SJCRH30 (cell line): Measurements from ENCODE around the gene PSRC1. TPM values are rescaled to one million over a fixed set of nuclear protein-coding genes. Genes with fewer than 3 reads are reported as not detected.
"Not testable (repeated sequence)": the region's sequence is repeated elsewhere in the genome, so short reads cannot be mapped to it uniquely, and the experiment has no call there.

Experiments
- DNase-seq, 2 experiments: peaks; one replicate each; pipeline ENCODE4 v3.0.0-alpha.2; 2015 to 2020
- H3K27ac ChIP-seq: fragments of 250-450 bp; sonication (Bioruptor Pico); 2 replicates; pipeline ENCODE4 v1.5.1; 2020; ENCODE audit warnings: mild to moderate bottlenecking, moderate library complexity
- H3K27me3 ChIP-seq: fragments of 250-450 bp; sonication (Bioruptor Pico); 2 replicates; pipeline ENCODE4 v1.5.1; 2020; ENCODE audit warnings: mild to moderate bottlenecking, moderate library complexity
- H3K36me3 ChIP-seq: fragments of 250-450 bp; sonication (Bioruptor Pico); 2 replicates; pipeline ENCODE4 v1.5.1; 2020; ENCODE audit warnings: mild to moderate bottlenecking, moderate library complexity
- H3K4me1 ChIP-seq: fragments of 250-450 bp; sonication (Bioruptor Pico); 2 replicates; pipeline ENCODE4 v1.5.1; 2020; ENCODE audit warnings: mild to moderate bottlenecking, moderate library complexity
- H3K4me3 ChIP-seq: fragments of 250-450 bp; sonication (Bioruptor Pico); 2 replicates; pipeline ENCODE4 v1.5.1; 2020; ENCODE audit warnings: mild to moderate bottlenecking, moderate library complexity
- H3K9me3 ChIP-seq: fragments of 250-450 bp; sonication (Bioruptor Pico); replicated peaks from 2 replicates; pipeline ENCODE4 v1.5.1; 2020; ENCODE audit warnings: mild to moderate bottlenecking, moderate library complexity
- total RNA-seq: library from RNA; depleted of rRNA; stranded (reverse); fragments of >200 nt; shearing (Covaris generic); gene quantifications from 2 replicates; pipeline ENCODE4 v1.2.3, GENCODE V29; 2014; rRNA removed

The PSRC1 gene
- total RNA-seq = 67.5 and 73.2 TPM in 2 replicates

DNA sequence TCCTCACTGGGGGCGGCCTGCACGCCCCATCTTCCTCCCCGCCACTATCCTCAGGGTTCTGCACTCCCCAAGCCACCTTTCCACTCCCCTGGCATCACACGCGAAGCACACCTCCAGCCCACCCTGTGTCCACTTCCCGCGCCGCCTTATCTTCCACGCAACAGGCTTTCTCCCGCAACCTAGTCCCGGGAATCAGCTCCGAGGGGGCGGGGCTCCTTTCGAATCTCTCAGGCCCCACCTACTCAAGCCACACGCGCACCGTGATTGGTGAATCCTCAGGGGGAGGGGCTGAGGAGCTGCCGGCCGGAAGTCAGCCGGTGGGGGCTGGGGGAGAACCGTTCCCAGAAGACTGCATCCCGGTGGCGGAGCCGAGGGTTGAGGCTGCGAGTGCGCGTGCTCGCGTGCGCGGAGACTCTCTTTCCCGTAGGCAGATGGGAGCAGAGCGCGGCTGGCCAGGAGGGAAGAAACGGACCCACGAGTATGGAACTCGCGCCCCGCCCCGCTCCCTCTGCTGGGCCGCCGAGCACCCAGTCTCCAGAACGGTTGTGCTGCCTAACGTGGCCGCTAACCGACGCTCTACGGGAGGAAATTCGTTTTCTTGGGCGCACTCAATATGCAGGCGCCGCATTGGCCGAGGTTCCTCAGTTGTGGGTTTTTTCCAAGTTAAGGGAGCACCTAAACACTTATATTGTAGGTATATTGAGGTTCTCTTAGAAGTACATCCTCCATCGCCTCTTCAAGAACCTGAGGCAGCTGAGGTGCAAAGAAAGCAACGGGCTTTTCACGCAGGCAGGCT lies at the start of gene PSRC1:
PSRC1 (minus strand) TSS at position 194 of the 796 bp plus-strand sequence.
- H3K27me3 ChIP-seq = no peaks in the 10 kb centered on the region
- H3K36me3 ChIP-seq = peaks cover 8% of the 10 kb centered on the region; the same call in 1 of the 2 replicates
- peak within 1 kb of the TSS; percentile 77 for H3K27ac ChIP-seq
- peak within 1 kb of the TSS; percentile 70 for H3K4me3 ChIP-seq
- peak; percentile 97 to 98 for DNase-seq
- no peaks in the 10 kb centered on the region for H3K9me3 ChIP-seq
- H3K4me1 ChIP-seq = peaks cover 8% of the 10 kb centered on the region

DNA sequence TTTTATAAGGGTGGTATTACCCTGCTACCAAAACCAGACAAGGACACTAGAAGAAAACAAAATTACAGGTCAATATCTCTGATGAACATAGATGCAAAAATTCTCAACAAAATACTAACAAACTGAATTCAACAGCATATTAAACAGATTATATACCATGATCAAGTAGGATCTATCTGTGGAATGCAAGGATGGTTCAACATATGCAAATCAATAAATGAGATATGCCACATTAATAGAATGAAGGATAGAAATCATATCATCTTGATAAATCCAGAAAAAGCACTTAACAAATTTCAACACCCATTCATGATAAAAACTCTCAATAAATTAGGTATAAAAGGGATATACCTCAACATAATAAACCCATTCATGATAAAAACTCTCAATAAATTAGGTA lies 48.2 kb upstream of the PSRC1 start:
- H3K4me3 ChIP-seq = no peak overlapping the region
- H3K36me3 ChIP-seq = peaks cover 66% of the 10 kb centered on the region
- no peaks in the 10 kb centered on the region for H3K27me3 ChIP-seq
- H3K9me3 ChIP-seq = peaks cover 11% of the 10 kb centered on the region; the same call in 1 of the 2 replicates
- H3K4me1 ChIP-seq = no peaks in the 10 kb centered on the region
- no peak for DNase-seq
- H3K27ac ChIP-seq = no peak overlapping the region

DNA sequence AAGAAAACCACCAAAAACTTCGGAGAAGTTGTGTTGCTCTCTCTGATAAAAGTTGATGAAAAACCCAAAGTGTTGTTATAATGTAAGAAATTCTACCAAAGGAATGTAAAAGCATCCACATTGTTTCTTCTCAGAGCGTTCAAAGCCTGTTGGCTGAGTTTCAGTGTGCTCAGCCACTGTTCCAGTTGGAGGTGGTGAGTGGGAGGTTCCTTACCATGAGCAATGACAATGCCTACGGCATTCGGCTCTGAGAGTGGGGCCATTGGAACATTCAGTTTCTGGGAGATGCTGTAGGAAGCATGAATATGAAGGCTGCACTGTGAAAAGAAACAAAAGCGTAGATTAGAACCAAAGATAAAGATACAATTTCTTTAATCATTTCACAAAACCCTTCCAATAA lies 44.3 kb upstream of the PSRC1 start:
- DNase-seq = no peak
- Histone ChIP-seq H3K36me3 (peaks cover 50% of the 10 kb centered on the region), H3K4me1 (no peaks in the 10 kb centered on the region), H3K9me3 (0 out of 2 replicates have a peak, but pooled peaks cover 8% of the 10 kb centered on the region), H3K27me3 (no peaks in the 10 kb centered on the region), H3K27ac (no peak overlapping the region), H3K4me3 (no peak overlapping the region)

DNA sequence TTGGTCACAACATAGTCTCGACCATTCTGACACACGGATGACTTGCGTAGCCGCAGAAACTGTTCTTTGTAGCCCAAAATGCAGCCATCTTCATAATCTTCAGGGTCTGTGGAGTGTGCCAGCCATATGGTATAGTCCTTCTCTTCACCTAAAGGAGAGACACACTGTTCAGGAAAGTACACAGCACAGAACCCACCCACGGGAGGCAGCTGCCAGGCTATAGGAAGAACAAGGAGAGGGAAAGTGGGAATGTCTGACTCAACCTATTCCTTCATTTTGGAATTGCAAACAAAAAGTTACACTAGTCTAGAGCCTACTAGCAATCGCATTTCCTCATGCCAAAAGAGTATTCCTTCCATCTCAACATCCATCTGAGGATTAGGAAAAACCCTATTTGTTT lies 40.0 kb upstream of the PSRC1 start:
- Histone ChIP-seq H3K36me3 (peaks cover 32% of the 10 kb centered on the region), H3K27me3 (no peaks in the 10 kb centered on the region), H3K27ac (no peak overlapping the region), H3K4me1 (no peaks in the 10 kb centered on the region), H3K4me3 (no peak overlapping the region), H3K9me3 (no peaks in the 10 kb centered on the region)
- no peak for DNase-seq

DNA sequence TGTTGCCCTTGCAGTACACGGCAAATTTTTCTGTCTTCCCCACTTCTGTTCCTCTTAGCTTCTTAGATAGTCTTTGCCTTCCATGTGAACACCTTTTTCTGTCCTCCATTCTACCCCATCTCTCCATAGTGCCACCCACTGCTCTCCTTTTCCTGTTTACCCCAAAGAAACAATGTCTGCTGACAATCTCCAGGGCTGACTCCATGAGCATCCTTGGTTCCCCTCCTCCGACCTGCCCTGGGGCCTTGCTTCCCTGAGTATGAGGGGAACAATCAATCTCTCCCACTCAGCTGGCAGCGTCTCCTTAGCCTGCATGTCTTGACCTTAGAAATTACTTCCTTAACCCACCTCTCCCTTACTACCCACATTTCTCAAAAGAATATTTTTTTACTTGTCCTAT lies 36.2 kb upstream of the PSRC1 start:
- DNase-seq = no peak
- Histone ChIP-seq H3K4me3 (no peak overlapping the region), H3K4me1 (no peaks in the 10 kb centered on the region), H3K27me3 (no peaks in the 10 kb centered on the region), H3K9me3 (no peaks in the 10 kb centered on the region), H3K27ac (no peak overlapping the region), H3K36me3 (peaks cover 32% of the 10 kb centered on the region)

DNA sequence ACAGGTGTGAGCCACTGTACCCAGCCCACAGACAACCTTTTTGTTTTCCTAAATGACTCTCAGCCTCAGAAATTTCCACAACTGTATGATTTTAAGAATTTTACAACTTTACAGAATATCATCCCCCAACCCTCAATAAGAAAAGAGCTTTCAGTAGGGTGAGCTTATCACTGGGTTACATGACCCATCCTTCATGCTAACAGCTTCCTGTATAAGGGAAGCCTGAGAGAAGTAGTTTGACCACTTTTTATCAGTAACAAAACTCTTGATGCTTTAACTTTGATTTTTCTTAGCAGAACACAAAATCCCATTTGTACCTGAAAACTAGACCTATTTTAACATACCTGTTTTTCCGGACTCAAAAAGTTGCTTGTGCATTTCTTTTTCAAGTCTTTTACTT lies 33.6 kb upstream of the PSRC1 start:
- Histone ChIP-seq H3K9me3 (no peaks in the 10 kb centered on the region), H3K36me3 (peaks cover 21% of the 10 kb centered on the region), H3K27me3 (no peaks in the 10 kb centered on the region), H3K4me3 (no peak overlapping the region), H3K27ac (no peak overlapping the region), H3K4me1 (no peaks in the 10 kb centered on the region)
- DNase-seq = no peak

DNA sequence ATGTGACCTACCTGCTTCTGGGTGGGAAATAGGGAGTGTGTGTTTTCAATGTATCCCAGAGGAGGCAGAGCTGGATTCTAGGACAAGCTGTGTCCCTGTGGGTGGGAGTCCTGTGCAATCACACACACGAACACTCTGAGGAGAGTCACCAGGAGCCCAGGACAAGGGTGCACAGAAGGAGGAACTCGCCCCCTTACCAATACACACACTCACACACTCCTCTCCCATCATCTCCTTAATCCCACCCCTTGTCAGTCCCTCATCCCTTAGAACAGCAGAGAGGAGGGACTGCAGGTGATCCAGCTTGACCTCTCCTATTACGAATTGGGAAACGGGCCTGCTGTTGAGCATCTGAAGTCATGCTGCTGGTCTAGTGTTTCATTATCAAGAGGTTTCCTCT lies 32.3 kb upstream of the PSRC1 start:
- DNase-seq = no peak
- Histone ChIP-seq H3K36me3 (peaks cover 15% of the 10 kb centered on the region), H3K4me1 (no peaks in the 10 kb centered on the region), H3K4me3 (no peak overlapping the region), H3K9me3 (no peaks in the 10 kb centered on the region), H3K27me3 (no peaks in the 10 kb centered on the region), H3K27ac (no peak overlapping the region)

DNA sequence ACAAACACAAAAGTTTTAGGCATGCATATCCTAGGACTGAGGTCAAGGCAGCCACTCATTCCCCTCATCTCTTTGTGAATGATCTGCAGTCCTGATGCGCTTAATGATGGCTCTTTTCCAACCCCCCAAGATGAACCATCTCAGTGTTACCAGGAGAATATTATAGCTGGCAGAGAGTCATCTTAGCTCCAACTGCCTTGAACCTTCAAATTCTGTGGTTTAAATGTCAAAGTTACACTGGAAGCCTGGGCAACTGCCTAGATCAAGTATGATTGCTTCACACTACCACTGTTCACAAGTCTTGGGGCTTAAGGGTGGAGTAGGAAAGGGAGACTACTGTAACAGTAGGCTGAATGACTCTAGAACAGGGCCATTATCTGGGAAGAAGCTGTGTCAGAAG lies 31.9 kb upstream of the PSRC1 start:
- no peak for DNase-seq
- Histone ChIP-seq H3K4me3 (no peak overlapping the region), H3K4me1 (no peaks in the 10 kb centered on the region), H3K9me3 (no peaks in the 10 kb centered on the region), H3K36me3 (peaks cover 15% of the 10 kb centered on the region), H3K27me3 (no peaks in the 10 kb centered on the region), H3K27ac (no peak overlapping the region)

DNA sequence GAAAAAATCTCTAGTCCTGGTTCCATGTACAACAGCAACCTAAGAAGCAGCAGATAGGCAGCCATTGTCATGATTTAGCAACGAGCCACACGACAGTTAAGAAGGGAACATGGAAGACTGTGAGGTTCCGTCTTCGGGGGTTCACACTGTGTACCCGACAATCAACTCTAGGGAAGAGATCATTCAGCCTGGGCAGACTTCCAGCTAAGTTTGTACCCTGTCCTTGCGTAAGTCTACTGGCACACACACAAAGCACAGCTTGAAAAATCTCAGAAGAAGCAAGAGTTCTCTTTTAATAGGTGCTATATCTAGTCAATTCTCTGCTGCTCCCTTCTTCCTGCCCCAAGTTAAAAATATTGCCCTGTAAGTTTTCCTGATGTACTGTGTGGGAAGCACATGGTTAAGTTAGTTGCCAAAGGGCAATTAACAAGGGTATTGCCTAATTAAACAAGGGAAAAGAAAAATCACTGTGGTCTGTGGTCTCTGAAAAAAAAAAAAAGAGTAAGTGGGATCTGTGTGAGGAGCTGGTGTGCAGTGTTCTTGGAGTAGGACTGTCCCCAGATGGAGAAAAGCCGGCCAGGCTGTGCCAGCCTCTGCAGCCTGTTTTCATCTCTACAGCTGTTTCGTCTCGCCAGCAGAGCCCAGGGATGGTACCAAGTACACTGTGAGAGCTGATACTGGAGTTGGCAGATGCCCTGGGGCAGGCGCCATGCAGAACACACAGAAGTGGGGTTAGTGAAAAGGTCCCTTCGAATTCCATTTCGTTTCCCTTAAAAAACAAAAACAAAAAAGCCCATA lies 30.2 kb upstream of the PSRC1 start:
- Histone ChIP-seq H3K4me3 (no peak overlapping the region), H3K27me3 (no peaks in the 10 kb centered on the region), H3K27ac (no peak overlapping the region), H3K4me1 (no peaks in the 10 kb centered on the region), H3K9me3 (no peaks in the 10 kb centered on the region), H3K36me3 (peaks cover 15% of the 10 kb centered on the region)
- no peak for DNase-seq

DNA sequence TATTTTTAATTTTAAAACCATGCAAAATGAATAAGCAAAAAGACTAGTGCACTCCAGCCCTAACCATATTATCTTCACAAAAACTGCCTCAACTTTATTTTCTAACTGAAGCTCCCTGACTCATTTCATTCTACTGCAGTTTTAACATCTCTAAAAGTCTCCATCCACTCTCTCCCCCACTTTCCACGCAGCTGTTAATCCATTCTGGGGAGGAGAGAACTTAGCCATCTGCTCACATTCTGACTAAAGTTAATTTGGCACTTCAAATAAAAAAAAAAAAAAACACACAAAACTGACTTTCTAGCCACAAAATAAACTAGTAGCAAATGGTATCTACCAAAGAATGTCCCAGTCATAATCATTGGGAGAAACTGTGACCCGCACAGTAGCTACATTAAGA lies 29.3 kb upstream of the PSRC1 start:
- peaks cover 13% of the 10 kb centered on the region for H3K36me3 ChIP-seq
- H3K27ac ChIP-seq = no peak overlapping the region
- peaks cover 5% of the 10 kb centered on the region for H3K4me1 ChIP-seq
- no peaks in the 10 kb centered on the region for H3K9me3 ChIP-seq
- no peak overlapping the region for H3K4me3 ChIP-seq
- no peak for DNase-seq
- H3K27me3 ChIP-seq = no peaks in the 10 kb centered on the region

DNA sequence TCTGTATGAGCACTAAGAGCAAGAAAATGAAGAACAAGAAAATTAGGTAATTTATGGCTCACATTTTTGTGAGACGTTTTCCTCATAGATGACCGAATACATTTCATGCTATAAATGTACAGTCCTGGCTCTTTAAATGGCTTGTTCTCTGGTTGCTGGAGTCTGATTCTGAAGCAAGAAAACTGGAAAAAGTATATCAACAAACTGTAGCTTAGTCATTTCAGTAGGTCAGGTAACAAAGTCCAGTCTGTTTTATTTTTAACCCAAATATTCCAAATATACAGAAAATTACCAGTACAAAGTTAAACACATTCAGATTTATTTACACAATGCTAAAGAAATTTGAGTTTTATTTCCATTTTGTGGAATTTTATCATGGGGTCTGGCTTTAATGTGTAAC lies 26.4 kb upstream of the PSRC1 start:
- DNase-seq = no peak
- H3K27me3 ChIP-seq = no peaks in the 10 kb centered on the region
- H3K4me1 ChIP-seq = peaks cover 9% of the 10 kb centered on the region
- peaks cover 2% of the 10 kb centered on the region; the same call in 1 of the 2 replicates for H3K36me3 ChIP-seq
- no peak overlapping the region for H3K4me3 ChIP-seq
- H3K9me3 ChIP-seq = no peaks in the 10 kb centered on the region
- H3K27ac ChIP-seq = no peak overlapping the region

DNA sequence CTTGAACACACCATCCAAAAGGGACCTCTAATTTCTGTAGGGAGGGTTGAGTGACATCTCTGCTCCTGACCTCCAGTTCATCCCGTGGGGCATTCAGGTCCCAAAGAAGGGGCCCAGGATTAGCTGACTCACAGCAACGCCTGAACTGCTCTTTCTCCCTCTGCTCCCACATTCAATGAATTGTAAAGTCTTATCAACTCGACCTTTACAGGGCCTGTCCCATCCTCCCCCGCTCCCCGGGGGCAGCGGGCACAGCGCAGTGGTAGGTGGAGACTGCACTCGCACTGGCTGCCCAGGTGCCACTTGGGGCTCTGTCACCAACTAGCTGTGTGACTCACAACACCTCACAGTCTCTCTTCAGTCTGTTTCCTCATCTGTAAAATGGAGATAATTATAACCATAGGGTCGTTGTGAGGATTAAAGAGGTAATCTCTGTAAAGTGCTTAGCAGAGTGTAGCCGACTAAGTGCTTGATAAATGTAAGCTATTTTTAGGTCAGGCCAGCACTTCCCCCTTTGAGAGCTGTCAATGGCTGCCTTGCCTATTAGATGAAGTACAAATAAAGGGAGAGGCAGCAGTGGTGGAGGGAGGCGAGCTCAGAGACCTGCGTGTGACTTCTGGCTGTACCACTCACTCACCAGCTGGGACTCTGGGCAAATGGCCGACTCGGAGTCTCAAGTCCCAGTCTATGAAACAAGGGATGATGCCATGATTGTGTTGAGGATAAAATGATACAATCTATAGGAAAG lies 24.5 kb upstream of the PSRC1 start:
- Histone ChIP-seq H3K27me3 (no peaks in the 10 kb centered on the region), H3K4me1 (peaks cover 12% of the 10 kb centered on the region), H3K36me3 (no peaks in the 10 kb centered on the region), H3K4me3 (no peak overlapping the region), H3K9me3 (no peaks in the 10 kb centered on the region), H3K27ac (no peak overlapping the region)
- DNase-seq = no peak

DNA sequence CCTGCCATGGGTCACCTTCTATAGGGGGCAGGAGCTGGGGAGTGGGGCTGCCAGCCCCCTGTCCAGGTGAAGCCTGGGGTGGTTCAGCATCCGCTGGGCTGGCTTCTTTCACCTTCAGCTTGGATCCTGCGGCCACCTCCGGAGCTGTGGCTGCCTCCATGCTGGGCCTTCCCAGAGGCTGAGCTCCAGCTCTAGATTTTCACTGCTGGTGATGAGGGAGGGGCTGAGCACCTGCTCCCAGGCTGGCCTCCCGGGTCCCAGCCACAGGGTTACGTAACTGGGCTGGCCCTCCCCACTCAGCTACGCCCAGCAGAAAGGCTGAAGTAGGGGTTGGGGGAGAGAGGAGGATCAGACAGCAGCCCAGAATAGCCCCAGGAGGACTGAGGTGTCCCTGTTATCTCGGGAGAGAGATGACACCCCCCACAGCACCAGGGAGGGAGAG lies 23.9 kb upstream of the PSRC1 start, which contains the start of gene MYBPHL:
MYBPHL (minus strand) TSS at position 180 of the 442 bp plus-strand sequence; CDS start at position 160, 20 bp downstream.
- H3K9me3 ChIP-seq = no peaks in the 10 kb centered on the region
- H3K4me3 ChIP-seq = no peak within 1 kb of the TSS
- H3K36me3 ChIP-seq = no peaks in the 10 kb centered on the region
- H3K27me3 ChIP-seq = no peaks in the 10 kb centered on the region
- DNase-seq = peak in 1 of 2 experiments; percentile 42
- no peak within 1 kb of the TSS for H3K27ac ChIP-seq
- H3K4me1 ChIP-seq = peaks cover 12% of the 10 kb centered on the region

DNA sequence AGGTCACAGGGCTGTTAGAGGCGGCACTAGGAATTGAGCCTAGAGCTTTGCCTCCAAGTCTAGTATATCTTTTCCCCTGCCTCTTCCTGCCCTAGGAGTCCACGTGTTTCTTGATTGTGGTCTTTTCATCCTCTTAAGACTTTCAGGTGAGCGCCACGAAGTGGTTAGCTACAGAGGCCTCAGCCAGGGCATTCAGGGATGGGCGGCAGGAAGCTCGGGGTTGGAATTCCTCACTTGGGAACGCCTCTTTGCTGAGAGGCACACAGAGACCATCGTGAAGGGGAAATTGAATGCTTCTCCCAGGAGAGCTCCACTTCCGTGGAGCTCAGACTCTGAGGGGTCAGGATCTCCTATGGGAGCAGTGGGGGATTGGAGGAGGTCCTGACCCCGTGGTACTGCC lies 23.0 kb upstream of the PSRC1 start:
- H3K4me1 ChIP-seq = peaks cover 12% of the 10 kb centered on the region
- not testable (repeated sequence) for H3K27ac ChIP-seq, H3K36me3 ChIP-seq, H3K4me3 ChIP-seq, H3K27me3 ChIP-seq, DNase-seq, H3K9me3 ChIP-seq
